ENCODE measurements around the gene ELF1.
"Not testable (repeated sequence)": the region's sequence is repeated elsewhere in the genome, so short reads cannot be mapped to it uniquely, and the experiment has no call there.

The ELF1 gene

GRCh38 chr13:40895227-40896184 lies 123.6 kb downstream of the ELF1 start:
- TF ChIP-seq CTCF (IDR thresholded peaks at IDR 0.05; ENCODE audit: low read depth, low read length) = no peak
- DNase-seq (ENCODE audit: extremely low read depth, low read depth) = no peak

GRCh38 chr13:40893573-40893972 lies 125.5 kb downstream of the ELF1 start:
- not testable (repeated sequence) for DNase-seq (ENCODE audit: extremely low read depth, low read depth)

GRCh38 chr13:40886017-40886416 lies 133.1 kb downstream of the ELF1 start:
- no peak for DNase-seq (ENCODE audit: extremely low read depth, low read depth)
- no peak for TF ChIP-seq CTCF (IDR thresholded peaks at IDR 0.05; ENCODE audit: low read depth, low read length)

- DNase-seq (ENCODE audit: extremely low read depth, low read depth) = not testable (repeated sequence)
Observed at GRCh38 chr13:40884175-40884574, 134.9 kb downstream of the ELF1 start.

Data from AG09319 (cell line).